SK-N-SH treated with all-trans-retinoic acid at 6 μM for 48 hours (cell line): ENCODE data around the gene MAP1B.

Experiments used
- ATAC-seq: fragments of 200-7000 bp; cut with Tn5 transposase; 3 replicates; pipeline ENCODE4 v1.9.1; 2020; ENCODE audit warnings: mild to moderate bottlenecking, moderate library complexity
- ARNTL ChIP-seq: fragments of 450-650 bp; formaldehyde crosslinking; IDR thresholded peaks from 2 replicates; pipeline ENCODE4 v1.5.0; 2020; ENCODE audit warnings: low read depth, mild to moderate bottlenecking, moderate library complexity, borderline replicate concordance
- BACH2 ChIP-seq: fragments of 250-450 bp; sonication (Bioruptor Pico); IDR thresholded peaks from 2 replicates; pipeline ENCODE4 v1.9.0; 2021; ENCODE audit warnings: mild to moderate bottlenecking, borderline replicate concordance
- CSDC2 ChIP-seq: fragments of 250-450 bp; sonication (Bioruptor Pico); IDR thresholded peaks from 2 replicates; pipeline ENCODE4 v1.5.0; 2020; ENCODE audit warnings: mild to moderate bottlenecking, moderate library complexity
- ESRRG ChIP-seq: fragments of 250-450 bp; sonication (Bioruptor Pico); IDR thresholded peaks from 2 replicates; pipeline ENCODE4 v1.6.1; 2021; ENCODE audit warnings: mild to moderate bottlenecking
- ISL1 ChIP-seq: fragments of 250-450 bp; sonication (Bioruptor Pico); IDR thresholded peaks from 2 replicates; pipeline ENCODE4 v2.1.2; 2022; ENCODE audit warnings: mild to moderate bottlenecking, moderate library complexity
- OSR1 ChIP-seq: fragments of 250-450 bp; sonication (Bioruptor Pico); IDR thresholded peaks from 2 replicates; pipeline ENCODE4 v1.8.0; 2022; ENCODE audit warnings: moderate library complexity, mild to moderate bottlenecking, inconsistent platforms
- PPARA ChIP-seq: fragments of 250-450 bp; sonication (Bioruptor Pico); IDR thresholded peaks from 2 replicates; pipeline ENCODE4 v1.5.0; 2020; ENCODE audit warnings: mild to moderate bottlenecking, borderline replicate concordance
- RARB ChIP-seq: fragments of 250-450 bp; sonication (Bioruptor Pico); IDR thresholded peaks from 2 replicates; pipeline ENCODE4 v1.8.0; 2021; ENCODE audit warnings: mild to moderate bottlenecking, moderate library complexity
- SNAI2 ChIP-seq: fragments of 250-450 bp; sonication (Bioruptor Pico); IDR thresholded peaks from 2 replicates; pipeline ENCODE4 v1.5.0; 2020; ENCODE audit warnings: mild to moderate bottlenecking, moderate library complexity
- TCF4 ChIP-seq: fragments of 250-450 bp; sonication (Bioruptor Pico); IDR thresholded peaks from 2 replicates; pipeline ENCODE4 v1.8.0; 2021; ENCODE audit warnings: mild to moderate bottlenecking, moderate library complexity, borderline replicate concordance
- TOX ChIP-seq: fragments of 250-450 bp; sonication (Bioruptor Pico); IDR thresholded peaks from 2 replicates; pipeline ENCODE4 v1.8.0; 2021; ENCODE audit warnings: mild to moderate bottlenecking, moderate library complexity, borderline replicate concordance
- ZFP3 ChIP-seq: fragments of 250-450 bp; sonication (Bioruptor Pico); IDR thresholded peaks from 2 replicates; pipeline ENCODE4 v1.5.0; 2020; ENCODE audit warnings: mild to moderate bottlenecking, moderate library complexity
- ZFP30 ChIP-seq: fragments of 450-650 bp; formaldehyde crosslinking; IDR thresholded peaks from 2 replicates; pipeline ENCODE4 v1.5.0; 2022; ENCODE audit warnings: mild to moderate bottlenecking, moderate library complexity
- ZNF565 ChIP-seq: fragments of 450-650 bp; formaldehyde crosslinking; conservative IDR thresholded peaks from 2 replicates; pipeline ENCODE4 v1.5.0; 2020; ENCODE audit warnings: low read depth, mild to moderate bottlenecking, moderate library complexity
- ZNF70 ChIP-seq: fragments of 450-650 bp; formaldehyde crosslinking; IDR thresholded peaks from 2 replicates; pipeline ENCODE4 v1.5.0; 2020; ENCODE audit warnings: mild to moderate bottlenecking, moderate library complexity
- ZNF8 ChIP-seq: fragments of 450-650 bp; formaldehyde crosslinking; IDR thresholded peaks from 2 replicates; pipeline ENCODE4 v1.5.0; 2020; ENCODE audit warnings: mild to moderate bottlenecking, moderate library complexity
- TF ChIP-seq, protein P1 (sequence below): fragments of 250-450 bp; sonication (Bioruptor Pico); IDR thresholded peaks from 2 replicates; pipeline ENCODE4 v1.5.1; 2020; ENCODE audit warnings: low read depth, mild to moderate bottlenecking, moderate library complexity
- TF ChIP-seq, protein P2 (sequence below): fragments of 250-450 bp; sonication (Bioruptor Pico); IDR thresholded peaks from 2 replicates; pipeline ENCODE4 v1.8.0; 2021; ENCODE audit warnings: low read depth, mild to moderate bottlenecking, moderate library complexity, borderline replicate concordance
- TF ChIP-seq, protein P3 (sequence below): fragments of 250-450 bp; sonication (Bioruptor Pico); IDR thresholded peaks from 2 replicates; pipeline ENCODE4 v1.8.0; 2020; ENCODE audit warnings: mild to moderate bottlenecking, moderate library complexity, borderline replicate concordance
- TF ChIP-seq, protein P4 (sequence below): fragments of 250-450 bp; sonication (Bioruptor Pico); IDR thresholded peaks from 2 replicates; pipeline ENCODE4 v1.5.1; 2021; ENCODE audit warnings: mild to moderate bottlenecking, moderate library complexity
- TF ChIP-seq, protein P5 (sequence below): fragments of 250-450 bp; sonication (Bioruptor Pico); IDR thresholded peaks from 2 replicates; pipeline ENCODE4 v1.5.0; 2020; ENCODE audit warnings: mild to moderate bottlenecking, moderate library complexity

Gene MAP1B

DNA sequence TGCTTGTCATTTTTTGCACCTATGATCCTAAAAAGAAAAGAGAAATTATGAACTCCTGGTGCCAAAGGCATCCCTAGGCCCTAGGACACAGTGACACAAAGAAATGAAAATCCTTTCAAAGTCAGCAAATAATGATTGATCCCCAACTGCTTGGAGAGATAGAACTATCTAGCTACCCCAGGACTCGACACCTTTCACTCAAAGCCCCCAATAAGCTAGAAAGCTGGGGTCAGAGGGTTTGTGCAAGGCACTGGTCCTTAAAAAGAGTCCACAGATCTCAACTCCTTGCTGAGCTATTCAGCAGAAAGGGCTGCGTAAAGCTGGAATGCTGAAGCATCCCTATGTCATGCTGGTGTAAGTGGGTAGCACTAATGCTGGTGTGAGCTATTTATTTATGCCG lies 31.8 kb upstream of the MAP1B start:
- no peak for ATAC-seq
- TF ChIP-seq, protein P1, sequence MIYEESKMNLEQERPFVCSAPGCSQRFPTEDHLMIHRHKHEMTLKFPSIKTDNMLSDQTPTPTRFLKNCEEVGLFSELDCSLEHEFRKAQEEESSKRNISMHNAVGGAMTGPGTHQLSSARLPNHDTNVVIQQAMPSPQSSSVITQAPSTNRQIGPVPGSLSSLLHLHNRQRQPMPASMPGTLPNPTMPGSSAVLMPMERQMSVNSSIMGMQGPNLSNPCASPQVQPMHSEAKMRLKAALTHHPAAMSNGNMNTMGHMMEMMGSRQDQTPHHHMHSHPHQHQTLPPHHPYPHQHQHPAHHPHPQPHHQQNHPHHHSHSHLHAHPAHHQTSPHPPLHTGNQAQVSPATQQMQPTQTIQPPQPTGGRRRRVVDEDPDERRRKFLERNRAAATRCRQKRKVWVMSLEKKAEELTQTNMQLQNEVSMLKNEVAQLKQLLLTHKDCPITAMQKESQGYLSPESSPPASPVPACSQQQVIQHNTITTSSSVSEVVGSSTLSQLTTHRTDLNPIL (CRISPR knock-in tag) = no peak
- no peak for TF ChIP-seq TOX
- no peak for TF ChIP-seq ZFP30 (CRISPR knock-in tag)

DNA sequence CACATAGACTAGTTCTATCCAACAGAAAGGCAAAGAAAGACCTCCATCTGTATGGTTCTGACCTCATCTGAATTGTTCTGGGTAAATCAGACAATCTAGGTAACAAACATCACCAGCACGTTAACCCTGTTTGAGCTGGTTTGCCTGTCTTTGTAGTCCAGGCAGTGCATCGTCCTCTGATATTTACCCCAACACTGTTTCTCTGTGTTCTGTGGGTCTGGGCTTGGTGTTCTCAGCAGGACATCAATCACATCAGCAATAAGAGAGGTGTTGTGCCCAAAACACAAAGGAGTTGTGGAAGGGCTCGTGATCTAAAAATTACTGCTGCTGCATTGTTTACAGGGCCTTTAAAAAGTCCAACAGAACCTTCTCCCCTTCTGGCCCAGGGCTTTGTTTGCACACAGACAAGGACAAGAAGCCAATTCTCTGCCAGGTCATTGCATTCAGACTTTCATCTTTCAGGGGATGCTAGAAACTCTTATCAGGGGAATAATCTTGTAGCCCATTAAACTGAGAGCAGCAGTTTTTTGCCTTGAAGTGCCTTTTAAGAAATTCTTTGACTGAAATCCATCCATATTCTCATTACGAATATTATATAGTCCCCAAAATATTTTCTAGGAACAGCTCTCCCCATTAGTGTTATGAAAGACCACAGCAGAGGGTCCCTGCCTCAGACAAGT lies 30.5 kb upstream of the MAP1B start:
- no peak for TF ChIP-seq ESRRG (CRISPR knock-in tag)
- TF ChIP-seq OSR1 (CRISPR knock-in tag) = no peak
- TF ChIP-seq ISL1 (CRISPR knock-in tag) = no peak
- TF ChIP-seq BACH2 (CRISPR knock-in tag) = no peak
- TF ChIP-seq, protein P2, sequence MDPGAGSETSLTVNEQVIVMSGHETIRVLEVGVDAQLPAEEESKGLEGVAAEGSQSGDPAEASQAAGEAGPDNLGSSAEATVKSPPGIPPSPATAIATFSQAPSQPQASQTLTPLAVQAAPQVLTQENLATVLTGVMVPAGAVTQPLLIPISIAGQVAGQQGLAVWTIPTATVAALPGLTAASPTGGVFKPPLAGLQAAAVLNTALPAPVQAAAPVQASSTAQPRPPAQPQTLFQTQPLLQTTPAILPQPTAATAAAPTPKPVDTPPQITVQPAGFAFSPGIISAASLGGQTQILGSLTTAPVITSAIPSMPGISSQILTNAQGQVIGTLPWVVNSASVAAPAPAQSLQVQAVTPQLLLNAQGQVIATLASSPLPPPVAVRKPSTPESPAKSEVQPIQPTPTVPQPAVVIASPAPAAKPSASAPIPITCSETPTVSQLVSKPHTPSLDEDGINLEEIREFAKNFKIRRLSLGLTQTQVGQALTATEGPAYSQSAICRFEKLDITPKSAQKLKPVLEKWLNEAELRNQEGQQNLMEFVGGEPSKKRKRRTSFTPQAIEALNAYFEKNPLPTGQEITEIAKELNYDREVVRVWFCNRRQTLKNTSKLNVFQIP (CRISPR knock-in tag) = no peak
- no peak for TF ChIP-seq ZNF70
- no peak for TF ChIP-seq ZNF565 (CRISPR knock-in tag)
- TF ChIP-seq ZFP3 (CRISPR knock-in tag) = no peak
- TF ChIP-seq, protein P3, sequence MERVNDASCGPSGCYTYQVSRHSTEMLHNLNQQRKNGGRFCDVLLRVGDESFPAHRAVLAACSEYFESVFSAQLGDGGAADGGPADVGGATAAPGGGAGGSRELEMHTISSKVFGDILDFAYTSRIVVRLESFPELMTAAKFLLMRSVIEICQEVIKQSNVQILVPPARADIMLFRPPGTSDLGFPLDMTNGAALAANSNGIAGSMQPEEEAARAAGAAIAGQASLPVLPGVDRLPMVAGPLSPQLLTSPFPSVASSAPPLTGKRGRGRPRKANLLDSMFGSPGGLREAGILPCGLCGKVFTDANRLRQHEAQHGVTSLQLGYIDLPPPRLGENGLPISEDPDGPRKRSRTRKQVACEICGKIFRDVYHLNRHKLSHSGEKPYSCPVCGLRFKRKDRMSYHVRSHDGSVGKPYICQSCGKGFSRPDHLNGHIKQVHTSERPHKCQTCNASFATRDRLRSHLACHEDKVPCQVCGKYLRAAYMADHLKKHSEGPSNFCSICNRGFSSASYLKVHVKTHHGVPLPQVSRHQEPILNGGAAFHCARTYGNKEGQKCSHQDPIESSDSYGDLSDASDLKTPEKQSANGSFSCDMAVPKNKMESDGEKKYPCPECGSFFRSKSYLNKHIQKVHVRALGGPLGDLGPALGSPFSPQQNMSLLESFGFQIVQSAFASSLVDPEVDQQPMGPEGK (CRISPR knock-in tag) = no peak
- no peak for TF ChIP-seq PPARA (CRISPR knock-in tag)
- no peak for TF ChIP-seq ZNF8
- no peak for TF ChIP-seq ARNTL (CRISPR knock-in tag)
- TF ChIP-seq RARB = no peak
- no peak for TF ChIP-seq TCF4
- TF ChIP-seq, protein P4, sequence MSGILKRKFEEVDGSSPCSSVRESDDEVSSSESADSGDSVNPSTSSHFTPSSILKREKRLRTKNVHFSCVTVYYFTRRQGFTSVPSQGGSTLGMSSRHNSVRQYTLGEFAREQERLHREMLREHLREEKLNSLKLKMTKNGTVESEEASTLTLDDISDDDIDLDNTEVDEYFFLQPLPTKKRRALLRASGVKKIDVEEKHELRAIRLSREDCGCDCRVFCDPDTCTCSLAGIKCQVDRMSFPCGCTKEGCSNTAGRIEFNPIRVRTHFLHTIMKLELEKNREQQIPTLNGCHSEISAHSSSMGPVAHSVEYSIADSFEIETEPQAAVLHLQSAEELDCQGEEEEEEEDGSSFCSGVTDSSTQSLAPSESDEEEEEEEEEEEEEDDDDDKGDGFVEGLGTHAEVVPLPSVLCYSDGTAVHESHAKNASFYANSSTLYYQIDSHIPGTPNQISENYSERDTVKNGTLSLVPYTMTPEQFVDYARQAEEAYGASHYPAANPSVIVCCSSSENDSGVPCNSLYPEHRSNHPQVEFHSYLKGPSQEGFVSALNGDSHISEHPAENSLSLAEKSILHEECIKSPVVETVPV = no peak
- no peak for TF ChIP-seq CSDC2 (CRISPR knock-in tag)
- TF ChIP-seq TOX = no peak
- ATAC-seq = no peak

DNA sequence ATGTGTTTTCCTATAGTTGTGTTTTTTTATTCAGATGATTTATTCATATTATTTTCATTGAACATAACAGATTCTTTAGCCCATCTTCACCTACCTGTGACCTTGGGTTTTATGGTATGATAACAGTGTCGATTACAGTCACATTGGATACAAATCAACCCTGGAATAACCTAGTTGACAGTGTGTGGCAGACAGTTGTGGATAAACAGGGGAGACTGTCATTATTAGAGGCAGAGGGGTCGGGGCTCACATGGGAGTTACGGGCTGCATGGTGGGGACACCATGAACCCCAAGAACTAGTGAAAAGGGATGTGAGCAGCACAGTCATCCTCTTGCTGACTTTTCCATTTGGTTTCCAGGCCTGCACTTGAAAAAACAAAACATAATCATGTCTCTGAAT lies 29.9 kb upstream of the MAP1B start:
- no peak for ATAC-seq

More for the DNA sequence above, 29.9 kb upstream of the MAP1B start:
- TF ChIP-seq ZNF565 (CRISPR knock-in tag) (no peak), SNAI2 (CRISPR knock-in tag) (no peak), BACH2 (CRISPR knock-in tag) (no peak), TCF4 (no peak), ZNF70 (no peak), RARB (no peak)
- TF ChIP-seq, protein P4 = no peak
- TF ChIP-seq, protein P1 (CRISPR knock-in tag) = no peak
- TF ChIP-seq, protein P5, sequence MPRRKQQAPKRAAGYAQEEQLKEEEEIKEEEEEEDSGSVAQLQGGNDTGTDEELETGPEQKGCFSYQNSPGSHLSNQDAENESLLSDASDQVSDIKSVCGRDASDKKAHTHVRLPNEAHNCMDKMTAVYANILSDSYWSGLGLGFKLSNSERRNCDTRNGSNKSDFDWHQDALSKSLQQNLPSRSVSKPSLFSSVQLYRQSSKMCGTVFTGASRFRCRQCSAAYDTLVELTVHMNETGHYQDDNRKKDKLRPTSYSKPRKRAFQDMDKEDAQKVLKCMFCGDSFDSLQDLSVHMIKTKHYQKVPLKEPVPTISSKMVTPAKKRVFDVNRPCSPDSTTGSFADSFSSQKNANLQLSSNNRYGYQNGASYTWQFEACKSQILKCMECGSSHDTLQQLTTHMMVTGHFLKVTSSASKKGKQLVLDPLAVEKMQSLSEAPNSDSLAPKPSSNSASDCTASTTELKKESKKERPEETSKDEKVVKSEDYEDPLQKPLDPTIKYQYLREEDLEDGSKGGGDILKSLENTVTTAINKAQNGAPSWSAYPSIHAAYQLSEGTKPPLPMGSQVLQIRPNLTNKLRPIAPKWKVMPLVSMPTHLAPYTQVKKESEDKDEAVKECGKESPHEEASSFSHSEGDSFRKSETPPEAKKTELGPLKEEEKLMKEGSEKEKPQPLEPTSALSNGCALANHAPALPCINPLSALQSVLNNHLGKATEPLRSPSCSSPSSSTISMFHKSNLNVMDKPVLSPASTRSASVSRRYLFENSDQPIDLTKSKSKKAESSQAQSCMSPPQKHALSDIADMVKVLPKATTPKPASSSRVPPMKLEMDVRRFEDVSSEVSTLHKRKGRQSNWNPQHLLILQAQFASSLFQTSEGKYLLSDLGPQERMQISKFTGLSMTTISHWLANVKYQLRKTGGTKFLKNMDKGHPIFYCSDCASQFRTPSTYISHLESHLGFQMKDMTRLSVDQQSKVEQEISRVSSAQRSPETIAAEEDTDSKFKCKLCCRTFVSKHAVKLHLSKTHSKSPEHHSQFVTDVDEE (CRISPR knock-in tag) = no peak
- TF ChIP-seq, protein P3 (CRISPR knock-in tag) = no peak
- TF ChIP-seq, all 23 proteins: peak for 0
